CD1c-positive myeloid dendritic cell (primary cell): ENCODE results near the gene TPRX1.
A peak's percentile ranks its signal among the peaks of the same experiment; 100 is the strongest.
"Not testable (repeated sequence)": the region's sequence is repeated elsewhere in the genome, so short reads cannot be mapped to it uniquely, and the experiment has no call there.

ENCODE experiments used
- DNase-seq: peaks from one replicate; pipeline ENCODE4 v3.0.0-alpha.2; 2016; ENCODE audit errors: extremely low spot score

Gene TPRX1, protein sequence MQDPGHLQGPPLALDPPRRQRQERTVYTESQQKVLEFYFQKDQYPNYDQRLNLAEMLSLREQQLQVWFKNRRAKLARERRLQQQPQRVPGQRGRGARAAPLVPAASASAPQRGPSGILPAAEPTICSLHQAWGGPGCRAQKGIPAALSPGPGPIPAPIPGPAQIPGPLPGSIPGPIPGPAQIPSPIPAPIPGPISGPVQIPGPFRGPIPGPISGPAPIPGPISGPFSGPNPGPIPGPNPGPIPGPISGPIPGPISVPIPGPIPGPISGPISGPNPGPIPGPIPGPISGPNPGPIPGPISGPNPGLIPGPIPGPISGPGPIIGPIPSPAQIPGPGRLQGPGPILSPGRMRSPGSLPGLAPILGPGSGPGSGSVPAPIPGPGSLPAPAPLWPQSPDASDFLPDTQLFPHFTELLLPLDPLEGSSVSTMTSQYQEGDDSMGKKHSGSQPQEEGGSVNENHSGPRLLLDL

DNA sequence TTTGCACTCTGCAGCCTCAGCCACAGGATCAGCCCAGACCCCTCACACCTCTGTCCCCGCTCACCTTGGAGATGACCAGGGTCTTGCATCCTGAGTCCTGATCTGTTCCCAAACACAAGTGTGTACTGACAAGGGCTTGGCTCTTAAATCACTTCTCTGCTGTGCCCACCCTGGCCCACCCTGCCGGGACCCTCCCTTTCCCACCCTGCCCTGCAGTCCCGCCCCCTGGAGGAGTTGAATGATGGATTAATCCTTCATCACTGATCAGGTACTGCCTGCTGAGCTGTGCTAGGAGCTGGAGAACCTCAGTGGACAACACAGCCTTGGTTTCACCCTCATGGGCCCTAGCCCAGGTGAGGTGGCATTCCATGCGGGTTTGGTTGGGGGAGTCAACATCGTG is at the start of gene TPRX1:
Gene TPRX1, minus strand, starts transcription at position 101 of the 400 bp plus-strand sequence. Its CDS starts 12 bp downstream, at position 89.
- DNase-seq: not testable (repeated sequence)

DNA sequence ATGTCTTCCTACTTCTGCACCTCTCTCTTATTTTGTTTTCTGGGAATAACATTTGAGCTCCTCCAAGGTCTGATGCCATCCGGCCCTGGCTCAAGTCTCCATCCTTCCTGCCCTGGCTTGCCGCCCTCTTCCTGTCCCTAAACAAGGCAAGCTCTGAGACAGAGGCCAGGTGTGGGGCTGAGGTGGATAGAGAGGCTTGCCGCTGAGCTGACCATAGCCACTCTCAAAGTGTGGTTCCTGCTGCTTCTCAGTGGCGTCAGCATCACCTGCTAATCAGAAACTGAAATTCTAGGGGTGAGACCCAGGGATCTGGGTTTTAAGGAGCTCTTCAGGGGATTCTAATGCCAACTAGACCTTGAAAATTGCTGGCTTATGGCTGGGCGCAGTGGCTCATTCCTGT is 48.7 kb upstream of the TPRX1 start:
- DNase-seq: no peak

DNA sequence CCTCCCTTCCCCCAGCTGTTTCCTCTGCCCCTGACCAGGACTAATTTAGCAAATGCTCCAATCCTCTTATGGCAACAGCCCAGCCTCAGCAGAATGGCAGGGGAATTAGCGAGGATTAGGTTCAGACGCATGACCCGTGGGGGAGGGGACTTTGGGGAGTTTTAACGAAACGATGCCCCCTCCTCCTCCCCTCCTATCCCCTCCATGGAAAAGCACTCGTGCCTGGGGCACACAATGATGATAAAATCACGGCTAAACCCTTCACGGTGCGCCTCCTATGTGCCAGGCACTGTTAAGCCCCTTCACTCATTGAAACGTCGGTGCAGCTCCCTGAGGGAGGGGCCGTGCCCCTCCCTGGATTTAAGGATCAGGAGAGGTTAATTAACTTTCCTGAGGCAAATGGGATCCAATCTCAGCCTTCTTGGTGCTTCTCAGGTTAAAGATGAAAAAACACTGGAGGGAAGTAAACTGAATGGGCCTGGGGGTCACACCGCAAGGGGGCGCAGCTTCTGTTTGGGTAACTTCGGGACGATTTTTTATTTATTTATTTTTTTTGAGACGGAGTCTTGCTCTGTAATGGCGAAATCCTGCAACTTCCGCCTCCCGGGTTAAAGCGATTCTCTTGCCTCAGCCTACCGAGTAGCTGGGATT is 44.6 kb upstream of the TPRX1 start:
- DNase-seq: peak; percentile 47

DNA sequence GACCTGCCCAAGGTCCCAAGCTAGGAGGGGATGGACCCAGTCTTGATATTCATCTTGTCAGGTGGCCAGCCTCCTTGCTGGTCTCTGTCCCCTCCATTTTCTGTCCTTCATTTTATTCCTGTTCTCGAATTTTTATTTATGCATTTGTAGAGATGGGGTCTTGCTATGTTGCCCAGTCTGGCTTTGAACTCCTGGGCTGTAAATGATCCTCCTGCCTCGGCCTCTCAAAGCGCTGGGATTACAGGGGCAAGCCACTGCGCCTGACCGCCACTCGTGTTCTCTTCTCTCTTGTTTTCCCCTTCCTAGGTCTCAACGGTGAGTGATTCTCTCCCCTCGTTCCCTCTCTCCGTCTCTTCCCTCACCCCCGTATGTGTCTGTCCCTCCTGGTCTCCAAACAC is 44.1 kb upstream of the TPRX1 start:
- no peak for DNase-seq

DNA sequence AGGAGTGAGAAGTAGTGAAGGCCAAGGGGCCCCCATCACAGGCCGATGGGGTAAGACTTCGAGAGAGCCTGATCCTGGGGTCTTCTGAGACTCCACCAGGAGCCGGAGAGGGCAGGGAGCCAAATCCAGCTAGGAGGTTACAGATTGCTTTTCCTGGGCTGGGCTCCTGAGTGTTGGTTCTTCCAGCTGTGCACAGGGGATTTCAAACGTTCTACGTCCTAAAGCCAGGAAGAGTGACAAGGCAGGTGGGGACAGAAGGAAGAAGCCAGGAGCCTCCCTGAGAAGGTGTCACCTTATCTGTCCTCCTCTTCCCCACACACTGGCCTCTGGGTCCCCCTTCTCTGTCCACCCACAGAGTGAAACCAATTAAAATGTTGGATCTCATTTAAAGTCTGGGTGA is 38.6 kb upstream of the TPRX1 start:
- no peak for DNase-seq

DNA sequence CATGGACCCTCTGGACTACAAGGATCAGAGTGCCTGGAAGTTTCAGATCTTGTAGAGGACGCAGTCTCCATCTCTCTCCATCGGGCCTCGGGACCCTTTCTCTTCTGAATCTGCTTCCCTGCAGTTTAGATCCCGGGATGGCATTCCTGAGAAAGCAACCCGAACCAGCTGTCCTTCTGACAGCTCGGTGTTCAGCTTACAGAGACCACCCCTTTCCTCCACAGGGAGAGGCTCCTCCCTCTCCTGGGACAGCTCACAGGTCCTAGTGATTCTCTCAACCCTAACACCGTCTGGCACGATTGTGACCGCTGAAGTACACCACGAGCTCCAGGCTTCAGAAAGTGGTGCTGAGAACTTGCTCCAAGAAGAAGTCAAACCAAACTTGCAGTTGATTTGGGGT is 35.6 kb upstream of the TPRX1 start:
- no peak for DNase-seq

DNA sequence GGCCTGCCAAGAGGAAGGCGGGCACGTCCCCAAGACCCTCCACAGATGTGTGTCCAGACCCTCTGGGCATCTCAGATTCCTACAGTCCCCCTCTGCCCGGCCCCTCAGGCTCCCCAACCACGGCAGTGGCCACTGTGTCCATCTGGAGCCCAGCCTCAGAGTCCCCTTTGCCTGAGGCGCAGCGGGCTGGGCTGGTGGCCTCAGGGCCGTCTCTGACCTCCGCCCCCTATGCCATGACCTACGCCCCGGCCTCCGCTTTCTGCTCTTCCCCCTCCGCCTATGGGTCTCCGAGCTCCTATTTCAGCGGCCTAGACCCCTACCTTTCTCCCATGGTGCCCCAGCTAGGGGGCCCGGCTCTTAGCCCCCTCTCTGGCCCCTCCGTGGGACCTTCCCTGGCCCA is 35.1 kb upstream of the TPRX1 start:
- no peak for DNase-seq

DNA sequence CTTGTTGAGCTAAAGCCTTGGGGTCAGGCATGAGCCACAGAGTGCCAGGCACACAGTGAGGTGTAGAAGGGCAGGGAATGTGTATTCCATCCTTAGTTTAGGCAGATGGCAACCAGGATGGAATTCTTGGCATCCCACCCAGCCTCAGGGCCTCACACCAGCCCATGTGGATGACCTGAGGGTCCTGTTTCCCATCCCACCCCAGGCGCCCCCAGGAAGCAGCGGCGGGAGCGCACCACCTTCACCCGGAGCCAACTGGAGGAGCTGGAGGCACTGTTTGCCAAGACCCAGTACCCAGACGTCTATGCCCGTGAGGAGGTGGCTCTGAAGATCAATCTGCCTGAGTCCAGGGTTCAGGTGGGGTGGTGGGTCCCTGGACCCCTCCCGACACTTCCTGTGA is 31.7 kb upstream of the TPRX1 start:
- no peak for DNase-seq

DNA sequence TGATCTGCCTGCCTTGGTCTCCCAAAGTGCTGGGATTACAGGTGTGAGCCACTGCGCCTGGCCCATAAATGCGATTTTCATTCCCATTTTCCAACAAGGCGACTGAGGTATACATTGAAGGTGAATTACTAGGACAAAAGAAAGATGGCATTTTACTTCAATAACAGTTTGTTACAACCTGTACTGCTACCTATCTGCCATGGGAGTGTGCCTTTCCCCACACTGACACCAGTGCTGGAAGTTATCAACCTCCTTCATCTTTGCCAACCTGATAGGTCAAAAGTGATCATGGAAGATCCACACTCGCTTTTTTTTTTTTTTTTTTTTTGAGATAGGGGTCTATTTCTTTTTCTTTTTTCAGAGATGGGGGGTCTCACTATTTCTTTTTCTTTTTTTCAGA is 28.4 kb upstream of the TPRX1 start:
- DNase-seq: no peak

DNA sequence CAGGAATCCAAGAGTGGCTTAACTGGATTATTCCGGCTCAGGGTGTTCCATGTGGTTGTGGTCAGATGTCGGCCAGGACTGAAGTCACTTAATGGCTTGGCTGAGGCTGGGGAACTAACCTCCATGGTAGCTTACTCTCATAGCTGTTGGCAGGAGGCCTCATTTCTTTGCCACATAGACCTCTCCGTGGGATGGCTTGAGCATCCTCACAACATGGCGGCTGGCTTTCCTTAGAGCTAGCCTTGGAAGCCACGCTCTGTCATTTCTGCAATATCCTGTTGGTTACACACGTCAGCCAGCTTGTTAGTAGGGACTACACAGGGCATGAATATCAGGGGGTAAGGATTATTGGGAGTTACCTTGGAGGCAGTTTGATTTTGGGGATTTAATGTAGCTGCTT is 22.4 kb upstream of the TPRX1 start:
- no peak for DNase-seq

DNA sequence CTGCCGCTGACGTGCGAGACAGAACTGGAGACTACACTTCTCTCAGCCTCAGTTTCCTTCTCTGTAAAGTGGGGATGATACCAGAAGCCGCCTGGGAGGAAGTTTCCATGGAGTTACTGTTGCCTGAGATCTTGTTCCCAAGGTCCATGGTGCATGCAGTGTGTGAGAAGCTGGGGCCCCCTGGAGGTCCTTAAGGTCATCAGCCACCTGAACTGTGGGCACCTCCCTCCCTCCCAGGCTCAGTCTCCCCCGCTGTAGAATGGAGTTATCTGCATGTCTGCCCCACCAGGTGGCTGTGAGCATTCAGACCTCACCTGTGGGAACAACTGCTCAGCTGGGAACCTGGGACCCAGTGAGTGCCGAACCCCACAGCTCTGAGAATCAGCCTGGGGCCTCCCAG is 20.0 kb upstream of the TPRX1 start:
- DNase-seq: no peak

DNA sequence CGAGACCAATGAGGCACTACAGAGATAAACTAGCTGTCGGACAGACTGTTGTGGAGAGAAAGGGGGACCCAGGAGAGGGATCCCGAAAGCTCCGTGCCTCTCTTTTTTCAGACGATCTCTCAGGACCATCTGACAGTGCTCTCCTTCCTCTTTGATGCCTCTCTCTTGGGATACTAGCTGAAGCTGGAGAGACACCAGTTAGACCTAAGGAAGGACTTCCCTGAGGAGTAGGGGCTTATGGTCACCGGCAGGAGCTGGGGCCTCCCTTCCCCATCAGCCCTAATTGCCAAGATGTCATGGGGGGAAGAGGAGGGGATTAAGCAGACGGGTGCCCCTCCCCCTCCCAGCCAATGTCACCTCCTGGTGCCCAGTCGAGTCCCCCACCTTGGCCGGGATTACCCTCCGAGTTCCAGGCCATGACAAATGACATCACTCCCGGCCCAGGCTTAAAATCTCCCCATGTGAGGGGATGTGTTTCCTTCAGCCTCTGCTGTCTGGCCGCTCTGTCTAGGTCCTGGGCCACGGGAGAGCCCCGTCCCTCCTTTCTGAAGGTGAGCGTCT is 17.2 kb upstream of the TPRX1 start, which contains the start of gene CRX:
Gene CRX, plus strand, starts transcription at position 478 of the 561 bp plus-strand sequence. CDS start 12,507 bp downstream, outside the sequence.
- no peak for DNase-seq

DNA sequence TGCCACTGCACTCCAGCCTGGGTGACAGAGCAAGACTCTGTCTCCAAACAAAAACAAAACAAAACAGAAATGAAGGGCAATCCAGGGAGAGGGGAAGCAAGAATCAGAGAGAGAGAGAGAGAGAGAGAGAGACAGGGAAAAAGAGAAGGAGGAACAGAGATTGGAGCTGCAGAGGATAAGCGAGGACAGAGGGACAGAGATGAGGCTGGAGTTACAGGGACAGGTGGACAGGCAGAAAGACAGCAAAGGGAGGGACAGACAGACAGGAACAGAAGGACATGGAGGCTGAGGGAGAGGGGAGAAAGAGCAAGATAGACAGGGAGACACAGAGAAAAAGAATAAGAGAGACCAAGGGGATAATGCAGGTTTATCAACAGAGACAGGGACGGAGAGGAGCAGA is 16.1 kb upstream of the TPRX1 start:
- no peak for DNase-seq

DNA sequence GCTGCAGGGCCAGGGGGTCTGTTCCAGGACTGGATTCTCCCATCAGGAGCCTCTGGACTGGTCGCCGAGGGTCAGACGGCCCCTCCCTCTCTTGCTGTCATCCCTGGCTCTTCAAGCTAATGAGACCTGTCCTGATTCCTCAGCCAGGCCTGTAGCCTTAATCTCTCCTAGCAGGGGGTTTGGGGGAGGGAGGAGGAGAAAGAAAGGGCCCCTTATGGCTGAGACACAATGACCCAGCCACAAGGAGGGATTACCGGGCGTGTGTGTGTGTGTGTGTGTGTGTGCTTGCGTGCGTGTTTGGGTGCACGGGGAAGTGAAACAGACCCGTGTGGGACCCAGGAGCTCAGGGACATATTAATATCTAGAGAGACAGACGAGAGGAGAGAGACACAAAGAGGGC is 15.5 kb upstream of the TPRX1 start:
- DNase-seq: no peak

DNA sequence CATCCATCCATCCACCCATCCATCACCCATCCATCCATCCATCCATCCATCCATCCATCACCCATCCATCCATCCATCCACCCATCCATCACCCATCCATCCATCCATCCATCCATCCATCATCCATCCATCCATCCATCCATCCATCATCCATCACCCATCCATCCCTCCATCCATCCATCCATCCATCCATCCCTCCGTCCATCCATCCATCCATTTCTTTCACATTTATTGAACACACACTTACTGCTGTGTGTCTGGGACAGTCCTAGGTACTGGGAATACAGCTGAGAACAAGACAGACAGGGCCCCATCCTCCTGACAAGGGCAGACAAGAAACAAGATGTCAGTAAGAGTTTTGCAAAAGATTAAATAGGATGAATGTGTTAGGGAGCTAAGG is 13.9 kb upstream of the TPRX1 start:
- DNase-seq: not testable (repeated sequence)

DNA sequence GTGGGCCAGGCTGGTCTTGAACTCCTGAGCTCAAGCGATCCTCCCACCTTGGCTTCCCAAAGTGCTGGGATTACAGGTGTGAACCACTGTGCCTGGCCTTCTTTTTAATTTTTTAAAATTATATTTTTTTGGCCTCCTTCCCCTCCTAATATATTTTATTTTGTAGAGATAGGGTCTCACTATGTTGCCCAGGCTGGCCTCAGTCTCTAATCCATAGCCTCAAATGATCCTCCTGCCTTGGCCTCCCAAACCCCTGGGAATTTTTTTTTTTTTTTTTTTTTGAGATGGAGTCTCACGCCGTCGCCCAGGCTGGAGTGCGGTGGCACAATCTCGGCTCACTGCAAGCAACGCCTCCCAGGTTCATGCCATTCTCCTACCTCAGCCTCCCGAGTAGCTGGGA is 11.9 kb upstream of the TPRX1 start:
- not testable (repeated sequence) for DNase-seq

DNA sequence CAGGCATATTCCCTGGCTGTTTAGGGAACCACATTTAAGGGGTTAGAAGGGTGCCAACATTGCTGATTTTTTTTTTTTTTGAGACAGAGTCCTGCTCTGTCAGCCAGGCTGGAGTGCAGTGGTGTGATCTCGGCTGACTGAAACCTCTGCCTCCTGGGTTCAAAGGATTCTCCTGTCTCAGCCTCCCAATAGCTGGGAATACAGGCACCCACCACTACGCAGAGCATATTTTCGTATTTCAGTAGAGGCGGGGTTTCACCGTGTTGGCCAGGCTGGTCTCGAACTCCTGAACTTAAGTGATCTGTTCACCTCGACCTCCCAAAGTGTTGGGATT is 9.6 kb upstream of the TPRX1 start:
- DNase-seq: no peak

DNA sequence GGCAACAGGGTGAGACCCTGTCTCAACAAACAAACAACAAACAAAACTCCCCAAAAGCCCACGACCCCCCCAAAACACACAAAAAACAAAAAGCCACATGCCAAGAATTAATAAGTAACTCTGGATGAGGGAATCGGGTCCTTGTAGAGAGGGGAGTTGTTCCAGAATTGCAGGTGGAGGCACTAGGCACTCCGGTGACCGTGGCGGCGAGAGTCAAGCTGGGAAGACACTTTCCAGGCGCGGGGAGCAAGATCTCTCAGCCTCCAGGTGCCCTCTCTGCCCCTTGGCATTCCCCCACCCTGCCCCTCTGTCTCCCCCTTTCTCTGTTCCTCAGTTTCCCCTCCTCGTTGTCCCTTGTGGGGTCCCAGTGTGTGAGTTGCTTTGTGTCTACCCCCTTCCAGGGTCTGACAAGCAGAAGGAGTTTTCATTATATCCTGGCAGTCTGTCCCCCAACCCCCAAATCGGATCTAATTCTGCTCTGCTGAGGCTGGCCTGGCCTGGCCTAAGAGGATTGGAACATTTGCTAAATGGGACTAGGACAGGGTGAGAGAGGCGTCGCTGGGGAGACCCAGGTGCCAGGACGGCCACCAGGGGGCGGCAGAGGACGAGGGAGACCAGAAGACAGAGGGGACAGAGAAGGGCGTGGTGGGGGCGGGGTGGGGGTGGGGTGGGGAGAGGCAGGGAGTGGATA is 9.1 kb upstream of the TPRX1 start:
- DNase-seq: peak; percentile 67

DNA sequence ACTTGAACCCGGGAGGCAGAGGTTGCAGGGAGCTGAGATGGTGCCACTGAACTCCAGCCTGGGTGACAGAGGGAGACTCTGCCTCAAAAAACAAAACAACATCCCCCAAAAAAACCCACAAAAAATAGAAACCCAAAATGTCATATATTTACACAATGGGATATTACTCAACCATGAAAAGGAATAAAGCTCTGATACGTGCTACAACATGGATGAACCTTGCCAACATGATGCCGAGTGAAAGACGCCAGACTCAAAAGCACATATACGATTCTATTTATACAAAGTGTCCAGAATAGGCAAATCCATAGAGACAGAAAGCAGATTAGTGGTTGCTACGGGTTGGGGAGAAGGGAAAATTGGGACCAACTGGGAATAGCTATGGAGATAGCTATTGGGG is 2.1 kb upstream of the TPRX1 start:
- no peak for DNase-seq

DNA sequence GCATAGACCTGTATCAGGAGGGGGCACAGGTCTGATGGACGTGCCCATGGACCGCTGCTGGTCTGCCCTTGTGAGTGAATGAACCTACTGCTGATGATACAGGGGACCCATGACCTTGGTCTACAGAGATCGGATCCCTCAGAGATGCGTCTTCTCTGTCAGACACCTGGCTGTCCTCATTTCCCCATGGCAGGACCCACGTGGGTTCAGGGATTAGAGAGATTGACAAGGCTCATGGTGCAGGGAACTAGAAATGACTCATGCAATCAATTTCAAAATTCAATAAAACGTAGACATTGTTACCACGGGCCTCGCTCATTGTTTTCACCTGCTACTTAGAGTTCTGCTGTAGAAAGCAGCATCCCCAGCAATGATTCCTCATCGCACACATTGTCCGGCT is 962 bp upstream of the TPRX1 start:
- no peak for DNase-seq

DNA sequence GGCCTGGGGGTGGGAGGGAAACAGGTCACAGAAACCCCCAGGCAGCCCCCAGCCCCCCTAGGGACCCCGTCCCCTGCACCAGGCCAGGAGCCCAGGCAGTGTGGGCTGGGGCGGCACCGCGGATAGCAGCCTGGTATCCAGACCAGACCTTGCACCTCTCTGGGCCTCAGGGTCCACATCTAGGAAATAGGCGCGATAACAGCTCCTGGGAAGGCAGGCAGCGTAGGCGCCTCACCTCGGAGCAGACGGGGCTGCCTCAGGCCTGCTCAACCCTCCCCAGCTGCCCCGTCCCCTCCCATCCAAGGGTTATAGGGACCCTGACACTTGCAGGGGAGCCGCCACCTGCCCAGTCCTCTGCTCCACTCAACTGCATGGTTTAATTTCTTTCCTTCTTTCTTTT is 680 bp downstream of the TPRX1 start:
- DNase-seq: not testable (repeated sequence)

DNA sequence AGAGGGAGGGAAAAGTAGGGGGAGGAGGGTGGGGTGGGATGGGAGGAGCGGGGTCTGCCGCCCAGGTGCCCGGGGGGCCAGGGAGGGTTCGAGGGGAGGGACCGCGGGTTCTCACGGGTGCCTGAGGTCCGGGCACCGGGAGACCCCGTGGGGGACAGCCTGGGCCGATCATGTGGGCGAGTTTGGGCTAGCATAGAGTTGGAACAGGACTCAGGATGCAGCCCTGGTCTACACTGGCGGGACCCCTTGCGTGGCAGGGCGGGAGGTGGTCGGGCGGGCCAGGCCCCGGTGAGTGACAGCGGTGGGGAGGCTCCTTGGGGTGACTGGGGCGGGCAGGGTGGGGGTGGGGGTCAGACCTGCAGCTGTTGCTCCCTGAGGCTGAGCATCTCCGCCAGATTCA is 1.2 kb downstream of the TPRX1 start:
- not testable (repeated sequence) for DNase-seq
